HL-60/S4 treated with retinoic acid at 250 ng/mL for 4 days and 3 days (cell line): ENCODE results near the gene NOXA1.
"Not testable (repeated sequence)": the region's sequence is repeated elsewhere in the genome, so short reads cannot be mapped to it uniquely, and the experiment has no call there.

Experiments used
- in situ Hi-C: fragments of 300-500 bp; cut with MboI; formaldehyde crosslinking; loops from 2 replicates; pipeline ENCODE4 v1.7.0; 2022; ENCODE audit warnings: low sequenced_read_pairs

The NOXA1 gene

GRCh38 chr9:137462986-137463930 lies 40.1 kb downstream of the NOXA1 start:
- in situ Hi-C loops = no loop called here

- in situ Hi-C loops = no loop called here
These were observed 40.7 kb downstream of the NOXA1 start for GRCh38 chr9:137463931-137464290.

GRCh38 chr9:137464291-137464999 lies 41.3 kb downstream of the NOXA1 start:
- in situ Hi-C loops = no loop called here

- in situ Hi-C loops = no loop called here
These were observed 42.0 kb downstream of the NOXA1 start for GRCh38 chr9:137465000-137465719.

- in situ Hi-C loops = no loop called here
These were observed 42.7 kb downstream of the NOXA1 start for GRCh38 chr9:137465720-137466388.

- in situ Hi-C loops = not testable (repeated sequence)
These were observed 43.3 kb downstream of the NOXA1 start for GRCh38 chr9:137466389-137467085.

- in situ Hi-C loops = no loop called here
These were observed 44.0 kb downstream of the NOXA1 start for GRCh38 chr9:137467161-137467581.

GRCh38 chr9:137467896-137468295 lies 44.7 kb downstream of the NOXA1 start:
- in situ Hi-C loops = no loop called here

GRCh38 chr9:137470785-137471184 lies 47.6 kb downstream of the NOXA1 start:
- in situ Hi-C loops = no loop called here

- in situ Hi-C loops = no loop called here
These were observed 51.1 kb downstream of the NOXA1 start for GRCh38 chr9:137474271-137474670.

GRCh38 chr9:137475666-137476065 lies 52.5 kb downstream of the NOXA1 start:
- in situ Hi-C loops = no loop called here

- in situ Hi-C loops = no loop called here
These were observed 53.7 kb downstream of the NOXA1 start for GRCh38 chr9:137476856-137477255.

GRCh38 chr9:137477778-137478612 lies 54.8 kb downstream of the NOXA1 start:
- in situ Hi-C loops = no loop called here

- in situ Hi-C loops = no loop called here
These were observed 55.4 kb downstream of the NOXA1 start for GRCh38 chr9:137478613-137478961.

- in situ Hi-C loops = no loop called here
These were observed 56.0 kb downstream of the NOXA1 start for GRCh38 chr9:137478962-137479861.

- in situ Hi-C loops = no loop called here
These were observed 56.9 kb downstream of the NOXA1 start for GRCh38 chr9:137479892-137480685.
